ENCODE data around the gene BORCS5. TPM values are rescaled to one million over a fixed set of nuclear protein-coding genes. Genes with fewer than 3 reads are reported as not detected.
A peak's percentile ranks its signal among the peaks of the same experiment; 100 is the strongest.
"Not testable (repeated sequence)": the region's sequence is repeated elsewhere in the genome, so short reads cannot be mapped to it uniquely, and the experiment has no call there.

BORCS5 gene
- total RNA-seq, 1 donor from 2014 or later, result 3.7 TPM

DNA sequence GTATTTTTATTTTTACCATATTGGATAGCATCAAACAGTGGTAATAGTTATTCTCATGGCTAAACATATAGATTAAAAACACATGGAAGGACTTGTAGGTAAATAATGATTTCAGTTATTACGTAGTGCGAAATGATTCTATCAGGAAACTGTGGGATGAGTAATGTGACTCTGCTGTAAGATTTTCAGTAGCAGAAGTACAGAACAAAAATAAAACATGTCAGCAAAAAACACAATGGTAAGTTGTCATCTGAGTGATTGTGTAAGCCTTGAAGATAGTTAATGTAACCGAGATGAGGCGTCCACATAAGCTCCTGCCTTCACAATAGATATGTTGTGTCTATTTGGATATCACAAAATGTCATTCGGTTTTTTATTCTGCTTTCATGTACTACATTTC lies 99.8 kb downstream of the BORCS5 start:
- peak in 1 of 2 donors; percentile 75 for DNase-seq (ENCODE audit: low read depth in 2 of 2)

DNA sequence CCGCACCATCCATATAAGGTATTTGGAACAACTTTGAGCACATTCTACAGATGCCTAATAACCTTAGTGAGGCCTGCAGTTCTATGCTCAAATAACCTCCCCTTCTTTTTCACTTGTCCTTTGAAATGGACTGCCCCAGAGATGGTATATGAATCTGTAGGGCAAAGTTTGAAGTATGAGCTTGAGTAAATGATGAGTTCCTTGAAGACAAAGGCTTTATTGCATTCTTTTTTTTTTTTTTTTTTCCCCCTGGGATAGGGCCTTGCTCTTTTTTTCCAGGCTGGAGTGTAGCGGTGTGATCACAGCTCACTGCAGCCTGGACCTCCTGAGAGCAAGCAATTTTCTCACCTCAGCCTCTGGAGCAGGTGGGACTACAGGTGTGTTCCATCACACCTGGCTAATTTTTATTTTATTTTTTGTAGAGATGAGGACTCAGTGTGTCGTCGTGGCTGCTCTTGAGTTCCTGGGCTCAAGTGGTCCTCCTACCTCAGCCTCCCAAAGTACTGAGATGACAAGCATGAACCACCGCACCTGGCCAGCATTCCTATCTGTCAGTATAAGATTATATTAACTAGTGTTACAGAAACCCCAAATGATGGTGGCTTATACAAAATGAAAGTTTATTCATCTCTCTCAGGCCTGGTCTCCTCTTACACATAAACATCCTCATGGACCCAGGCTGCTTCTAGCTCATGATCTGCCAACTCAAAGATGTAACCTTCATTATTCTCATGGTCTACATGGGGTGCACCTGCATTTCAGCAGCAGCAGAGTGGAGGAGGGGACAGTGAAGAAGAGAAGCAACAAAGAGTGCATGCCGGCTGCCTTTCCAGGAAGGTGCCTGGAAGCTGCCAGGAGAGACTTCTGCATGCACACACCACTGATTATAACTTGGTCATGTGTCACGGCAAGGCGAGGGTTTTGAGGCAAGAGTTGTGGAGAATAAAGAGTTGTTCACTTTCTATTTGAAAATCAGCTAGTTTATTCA lies 104.4 kb downstream of the BORCS5 start:
- DNase-seq (ENCODE audit: low read depth in 2 of 2), result no peak

DNA sequence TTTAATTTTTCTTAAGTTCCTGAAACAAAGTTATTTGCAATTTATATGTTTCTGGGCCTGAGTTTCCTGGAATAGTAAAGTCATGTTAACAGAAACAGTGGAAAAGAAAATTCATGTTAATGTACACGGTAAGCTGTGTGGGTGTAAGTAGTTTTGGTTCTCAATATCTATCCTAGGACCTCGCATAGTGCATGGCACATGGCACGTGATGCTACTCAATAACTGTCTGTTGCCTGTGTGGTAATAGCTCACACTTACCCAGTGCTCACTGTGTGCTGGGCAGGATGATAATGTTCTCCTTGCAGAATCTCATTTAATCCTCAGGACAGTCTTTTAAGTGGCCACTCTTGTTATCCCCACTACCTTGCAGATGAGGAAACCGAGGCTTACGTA lies 105.0 kb downstream of the BORCS5 start:
- no peak for DNase-seq (ENCODE audit: low read depth in 2 of 2)

DNA sequence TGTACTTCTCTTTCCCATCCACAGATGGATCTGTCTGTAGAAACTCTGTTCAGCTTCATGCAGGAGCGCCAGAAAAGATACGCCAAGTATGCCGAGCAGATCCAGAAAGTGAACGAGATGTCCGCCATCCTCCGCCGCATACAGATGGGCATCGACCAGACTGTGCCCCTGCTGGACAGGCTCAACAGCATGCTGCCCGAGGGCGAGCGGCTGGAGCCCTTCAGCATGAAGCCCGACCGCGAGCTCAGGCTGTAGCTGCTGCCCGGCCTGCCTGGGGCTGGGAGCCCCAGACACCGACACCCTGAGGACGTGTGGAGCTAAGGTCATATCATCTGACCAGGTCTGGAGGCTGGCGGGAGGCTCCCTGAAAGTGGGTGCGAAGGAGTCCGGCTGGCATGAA lies 108.6 kb downstream of the BORCS5 start:
- DNase-seq (ENCODE audit: low read depth in 2 of 2), result no peak

DNA sequence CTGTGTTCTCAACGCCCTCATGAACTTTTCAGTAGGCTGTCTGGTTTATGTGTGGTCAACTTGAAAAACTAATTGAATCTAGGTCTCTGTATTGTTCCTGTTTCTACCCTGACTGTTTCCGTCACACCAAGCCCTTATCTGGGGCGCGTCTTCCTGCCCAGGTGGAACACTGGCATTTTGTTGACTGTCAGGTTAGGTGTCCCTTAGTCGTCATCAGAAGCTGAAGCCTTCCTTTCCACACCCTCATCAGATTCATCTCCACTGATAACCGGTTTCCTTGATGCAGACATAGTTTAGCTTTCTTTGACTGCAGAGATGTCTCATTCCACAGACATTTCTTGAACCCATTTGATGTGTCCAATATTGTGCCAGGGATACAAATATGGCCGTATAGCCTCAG lies 109.3 kb downstream of the BORCS5 start:
- DNase-seq (ENCODE audit: low read depth in 2 of 2), result no peak

DNA sequence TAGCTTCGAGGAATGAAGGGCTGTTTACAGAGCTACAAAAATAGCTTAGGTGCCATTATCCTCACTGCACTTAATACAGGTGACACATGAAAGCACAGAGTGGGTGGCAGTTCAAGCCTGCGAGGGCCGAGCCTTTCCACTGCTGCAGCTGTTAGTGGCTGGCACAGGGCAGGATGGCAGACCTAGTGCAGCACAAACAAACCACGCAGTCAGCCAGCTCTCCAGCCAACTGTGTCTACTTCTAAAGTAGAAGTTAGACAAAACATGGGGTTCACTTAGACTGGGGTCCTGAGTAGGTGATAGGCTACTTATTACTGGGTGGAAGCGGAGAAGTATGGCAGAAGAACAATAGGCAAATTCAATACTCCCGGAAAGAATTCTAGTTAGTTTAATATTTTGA lies 110.4 kb downstream of the BORCS5 start:
- no peak for DNase-seq (ENCODE audit: low read depth in 2 of 2)

DNA sequence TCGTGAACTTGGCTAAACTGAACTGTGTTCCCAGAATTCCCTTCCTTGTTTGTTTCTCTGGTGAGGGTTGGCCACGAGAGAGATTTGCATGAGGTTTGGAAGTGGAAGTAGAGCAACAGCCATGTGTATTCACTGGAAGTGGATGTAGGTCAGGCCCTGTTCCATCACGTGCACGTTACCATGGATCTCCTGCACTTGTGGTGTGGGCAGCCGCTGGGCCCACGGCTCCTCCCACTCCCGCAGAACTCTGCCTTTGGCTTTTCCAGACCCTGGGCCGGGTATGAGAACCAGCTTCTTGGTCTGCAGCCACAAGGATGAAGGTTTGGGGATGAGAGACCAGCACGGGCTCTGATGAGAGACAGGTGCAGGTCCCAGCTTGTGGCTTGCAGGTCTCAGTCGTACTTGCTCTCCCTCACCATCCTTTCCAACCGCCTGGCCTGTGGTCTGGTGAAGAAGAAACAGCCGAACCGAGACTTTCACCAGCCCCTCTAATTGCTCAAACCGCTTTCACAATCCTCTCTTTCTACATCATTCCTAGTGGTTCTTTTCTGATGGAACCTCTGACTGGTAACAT lies 110.9 kb downstream of the BORCS5 start:
- no peak for DNase-seq (ENCODE audit: low read depth in 2 of 2)

DNA sequence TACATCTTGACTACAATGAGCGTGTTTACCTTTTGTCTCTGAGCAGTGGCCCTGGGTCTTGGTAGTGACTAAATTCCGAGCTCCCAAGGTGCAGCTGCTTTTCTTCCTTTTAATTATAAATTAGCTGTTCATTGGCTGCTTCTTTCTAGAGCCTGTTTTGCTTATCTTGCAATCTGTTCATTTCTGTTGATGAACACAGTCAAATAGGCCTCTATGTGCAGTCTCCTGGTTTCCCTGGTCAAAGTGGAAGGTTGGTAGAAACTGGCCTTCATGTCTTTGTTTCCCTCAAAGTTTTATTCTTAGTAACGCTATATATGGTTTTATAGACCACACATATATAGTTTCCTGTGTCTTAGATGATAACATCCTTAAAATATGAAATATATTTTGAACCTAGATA lies 111.7 kb downstream of the BORCS5 start:
- no peak for DNase-seq (ENCODE audit: low read depth in 2 of 2)

DNA sequence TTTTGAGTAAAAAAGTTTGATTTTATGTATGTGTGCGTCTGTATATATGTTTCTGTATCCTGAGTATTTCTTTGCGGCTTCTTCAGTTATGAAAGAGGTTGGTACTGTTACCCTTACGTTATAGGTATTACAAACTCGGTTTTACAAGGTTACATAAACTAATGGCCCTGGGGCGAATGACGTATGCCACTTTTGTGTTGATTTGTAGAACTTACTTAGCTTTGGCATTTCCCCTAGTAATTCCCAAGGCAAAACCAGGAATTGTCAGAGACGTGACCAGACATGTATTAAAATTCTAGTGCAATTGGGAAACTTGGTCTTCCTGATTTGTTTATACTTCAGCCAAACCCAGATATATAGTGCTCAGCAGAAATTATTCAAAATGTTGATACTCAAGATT lies 112.5 kb downstream of the BORCS5 start:
- DNase-seq (ENCODE audit: low read depth in 2 of 2), result no peak

DNA sequence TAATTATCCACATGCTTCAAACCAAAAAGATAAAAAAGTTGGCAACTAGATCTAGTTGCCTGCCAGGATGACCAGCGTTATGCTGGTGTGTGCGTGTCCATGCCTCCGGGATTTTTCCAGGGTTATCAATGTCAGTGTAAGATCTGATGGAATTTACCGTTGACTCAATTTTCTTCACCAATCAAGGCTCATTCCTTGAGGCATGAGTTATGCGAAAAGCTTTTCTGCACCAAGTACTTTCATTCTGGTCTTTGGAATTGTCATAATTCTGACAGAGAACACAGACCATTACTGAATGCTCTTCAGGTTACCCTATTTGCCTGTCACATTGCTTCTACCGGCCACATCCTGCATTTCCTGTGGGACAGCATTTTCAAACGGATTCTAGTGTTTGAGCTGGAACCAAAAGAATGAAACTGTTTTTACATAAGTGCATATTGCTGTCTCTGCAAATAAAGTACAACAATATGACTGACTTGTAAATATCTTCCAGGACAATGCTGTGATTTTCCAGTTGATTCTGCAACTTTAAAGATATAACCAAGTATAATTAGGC lies 114.0 kb downstream of the BORCS5 start:
- DNase-seq (ENCODE audit: low read depth in 2 of 2), result peak in 1 of 2 donors; percentile 22

DNA sequence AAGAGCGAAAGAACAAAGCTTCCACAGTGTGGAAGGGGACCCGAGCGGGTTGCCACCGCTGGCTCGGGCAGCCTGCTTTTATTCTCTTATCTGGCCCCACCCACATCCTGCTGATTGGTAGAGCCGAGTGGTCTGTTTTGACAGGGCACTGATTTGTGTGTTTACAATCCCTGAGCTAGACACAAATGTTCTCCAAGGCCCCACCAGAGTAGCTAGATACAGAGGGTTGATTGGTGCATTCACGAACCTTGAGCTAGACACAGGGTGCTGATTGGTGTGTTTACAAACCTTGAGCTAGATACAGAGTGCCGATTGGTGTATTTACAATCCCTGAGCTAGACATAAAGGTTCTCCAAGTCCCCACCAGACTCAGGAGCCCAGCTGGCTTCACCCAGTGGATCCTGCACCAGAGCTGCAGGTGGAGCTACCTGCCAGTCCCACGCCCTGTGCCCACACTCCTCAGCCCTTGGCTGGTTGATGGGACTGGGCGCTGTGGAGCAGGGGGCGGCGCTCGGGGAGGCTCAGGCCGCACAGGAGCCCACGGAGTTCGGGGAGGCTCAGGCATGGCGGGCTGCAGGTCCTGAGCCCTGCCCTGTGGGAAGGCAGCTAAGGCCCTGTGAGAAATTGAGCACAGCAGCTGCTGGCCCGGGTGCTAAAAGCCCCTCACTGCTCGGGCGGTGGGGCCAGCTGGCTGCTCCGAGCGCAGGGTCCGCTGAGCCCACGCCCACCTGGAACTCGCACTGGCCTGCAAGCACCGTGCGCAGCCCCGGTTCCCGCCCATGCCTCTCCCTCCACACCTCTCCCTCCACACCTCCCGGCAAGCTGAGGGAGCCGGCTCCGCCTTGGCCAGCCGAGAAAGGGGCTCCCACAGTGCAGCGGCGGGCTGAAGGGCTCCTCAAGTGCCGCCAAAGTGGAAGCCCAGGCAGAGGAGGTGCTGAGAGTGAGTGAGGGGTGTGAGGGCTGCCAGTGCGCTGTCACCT lies 115.4 kb downstream of the BORCS5 start:
- DNase-seq (ENCODE audit: low read depth in 2 of 2), result not testable (repeated sequence)

DNA sequence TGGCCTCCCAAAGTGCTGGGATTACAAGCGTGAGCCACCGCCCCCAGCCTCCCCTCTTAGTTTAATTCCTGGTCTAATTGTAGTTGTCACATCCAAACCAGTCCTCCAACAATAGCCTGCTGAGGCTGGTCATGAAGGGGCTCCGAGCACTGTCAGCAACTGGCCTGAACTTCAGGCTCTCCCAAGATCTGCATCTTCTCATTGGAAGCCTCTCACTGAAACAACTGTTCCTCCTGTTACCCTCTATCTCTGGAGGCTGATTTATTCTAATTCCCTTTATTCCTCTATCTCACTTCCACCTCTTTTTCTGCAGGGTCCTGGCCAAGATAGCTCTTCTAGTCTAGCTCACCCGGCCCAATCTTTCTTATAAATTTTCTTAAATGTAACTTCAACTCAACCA lies 116.3 kb downstream of the BORCS5 start:
- no peak for DNase-seq (ENCODE audit: low read depth in 2 of 2)

DNA sequence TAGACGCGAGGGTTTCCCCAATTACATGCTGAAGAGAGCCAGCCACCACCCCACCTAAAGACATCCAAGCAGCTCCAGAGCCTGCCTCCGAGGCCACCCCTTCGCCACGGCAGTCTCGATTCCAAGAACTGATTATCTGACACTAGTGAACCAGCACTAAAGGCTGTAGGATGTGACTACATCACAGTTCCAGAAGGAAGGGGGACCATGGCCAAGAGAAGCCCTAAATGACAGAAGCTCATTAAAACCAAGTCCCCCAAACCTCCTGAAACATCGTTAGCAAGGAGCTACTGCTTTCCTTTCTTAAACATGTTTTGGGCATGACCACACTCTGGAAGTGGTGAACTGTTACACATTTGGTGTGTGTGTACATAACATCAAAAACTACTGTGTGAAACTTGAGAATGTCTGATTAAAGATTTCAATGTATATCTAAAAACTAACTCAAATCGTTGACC lies 117.6 kb downstream of the BORCS5 start:
- DNase-seq (ENCODE audit: low read depth in 2 of 2), result no peak

DNA sequence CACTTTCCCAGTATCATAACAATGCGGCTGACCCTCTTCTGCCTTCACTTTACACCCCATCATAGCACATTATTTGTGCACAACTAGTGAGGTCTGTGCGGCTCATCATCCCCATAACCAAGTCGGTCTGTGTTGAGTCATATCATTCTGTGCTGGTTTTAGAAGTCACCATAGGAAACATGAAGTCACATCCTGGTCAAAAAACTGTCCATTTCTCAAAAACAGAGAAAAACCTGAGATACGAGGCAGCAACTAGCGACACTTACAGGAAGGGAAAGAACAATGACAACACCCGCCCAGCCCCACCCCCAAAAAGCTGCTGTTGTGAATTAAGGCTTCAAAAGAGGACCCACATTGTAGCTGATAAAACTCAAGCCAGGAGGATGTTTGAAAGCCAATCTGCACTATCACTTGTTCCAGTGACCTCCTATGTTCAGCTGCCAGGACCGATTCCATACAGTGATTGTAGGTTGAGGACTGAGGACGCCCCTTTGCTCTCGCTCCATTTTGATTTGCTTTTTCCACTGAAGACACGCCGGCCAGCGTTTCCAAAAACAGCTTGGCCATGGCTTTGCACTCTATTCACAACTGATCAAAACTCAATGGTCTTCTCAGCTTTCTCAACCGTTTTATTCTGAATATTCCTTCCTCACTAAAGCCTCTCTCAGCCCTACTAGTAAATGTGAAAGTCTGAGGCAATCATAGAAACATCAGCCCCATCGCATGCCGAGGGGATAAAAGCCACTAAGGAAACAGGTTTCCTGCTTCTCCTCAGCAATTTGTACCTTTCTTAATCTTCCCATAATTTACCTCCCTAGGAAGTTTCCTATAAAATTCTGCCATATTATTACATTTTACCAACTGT lies 118.3 kb downstream of the BORCS5 start:
- DNase-seq (ENCODE audit: low read depth in 2 of 2), result peak; percentile 71 to 86

DNA sequence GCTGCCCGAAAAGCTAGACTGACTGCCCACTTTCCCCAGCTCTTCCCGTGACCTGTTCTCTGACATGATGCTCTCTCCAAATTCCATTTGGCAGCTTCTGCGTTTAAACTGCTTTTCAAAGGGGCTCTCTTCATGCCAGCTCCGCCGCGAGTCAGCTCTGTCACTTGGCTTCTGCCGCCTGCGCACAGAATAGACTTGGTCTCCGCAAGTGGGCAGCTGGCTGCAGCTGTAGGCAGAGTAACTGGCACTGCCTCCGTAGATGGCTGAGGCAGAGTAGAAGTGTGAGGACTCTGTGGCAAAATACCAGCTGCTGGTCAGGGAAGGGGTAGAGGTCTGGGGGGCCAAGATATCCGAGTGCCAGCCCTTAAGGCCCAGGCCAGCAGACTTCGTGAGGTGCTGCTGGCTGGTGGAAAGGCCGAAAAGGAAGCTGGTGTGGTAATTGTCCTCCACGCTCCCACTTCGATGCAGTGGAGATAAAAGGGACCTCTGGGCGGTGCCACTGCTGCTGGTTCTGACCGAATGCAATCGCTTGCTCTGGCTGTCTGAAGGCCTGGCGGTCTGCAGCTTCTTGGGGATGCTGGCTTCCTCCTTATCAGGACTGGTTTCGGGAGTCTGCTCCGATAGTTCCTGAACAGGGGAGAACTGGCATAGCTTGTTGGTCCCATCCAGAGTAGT lies 120.1 kb downstream of the BORCS5 start:
- no peak for DNase-seq (ENCODE audit: low read depth in 2 of 2)

DNA sequence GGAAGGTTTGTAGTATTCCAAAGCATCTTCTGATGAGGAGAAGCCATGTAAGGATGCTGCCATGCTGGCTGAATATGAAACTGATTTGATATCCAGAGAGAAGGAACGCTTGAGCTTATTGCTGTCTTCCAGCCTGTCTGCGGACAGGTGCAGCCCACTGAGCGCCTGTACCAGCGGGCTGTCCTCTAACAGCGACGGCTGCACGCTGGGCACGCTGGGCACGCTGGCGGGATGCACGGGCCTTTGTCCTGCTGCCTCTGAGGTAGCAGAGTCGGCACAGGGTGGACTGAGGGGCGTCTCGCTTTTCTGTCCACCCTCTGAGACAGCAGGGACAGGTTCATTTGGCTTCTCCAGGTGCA lies 120.6 kb downstream of the BORCS5 start:
- DNase-seq (ENCODE audit: low read depth in 2 of 2), result no peak

DNA sequence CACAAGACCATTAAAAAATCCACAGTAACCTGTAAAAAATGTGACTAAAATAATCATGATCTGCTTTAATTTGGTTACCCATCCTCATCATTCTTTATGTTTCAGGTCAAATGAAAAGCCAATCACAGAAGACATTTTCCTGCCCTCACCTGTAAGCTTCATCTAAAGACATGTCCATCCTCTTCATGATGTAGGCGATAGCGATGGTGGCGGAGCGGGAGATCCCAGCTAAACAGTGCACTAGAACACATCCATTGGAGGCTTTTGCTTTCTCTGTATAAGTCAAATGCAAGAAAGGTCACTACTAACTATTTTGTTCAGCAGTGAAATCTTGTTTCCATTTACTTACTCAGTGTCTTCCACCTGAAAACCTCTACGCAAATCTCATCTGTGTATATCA lies 123.2 kb downstream of the BORCS5 start:
- DNase-seq (ENCODE audit: low read depth in 2 of 2), result no peak

DNA sequence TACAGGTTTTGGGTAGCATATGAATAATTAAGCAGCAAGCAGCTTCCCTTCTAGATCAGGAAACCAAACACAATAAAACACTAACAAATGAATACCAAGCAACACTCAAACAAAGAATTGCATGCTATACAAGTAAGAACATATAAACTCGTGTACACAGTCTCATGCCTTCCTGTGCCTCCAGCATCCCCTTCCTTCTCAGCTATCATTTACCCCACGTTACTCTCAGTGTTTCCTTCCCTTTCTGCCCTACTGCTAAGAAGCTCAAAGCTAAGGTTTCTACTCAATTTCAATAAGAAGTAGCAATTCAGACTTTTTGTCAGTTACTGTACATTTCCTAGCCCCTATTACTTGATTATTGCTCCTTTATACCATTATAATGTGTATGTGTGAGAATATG lies 124.8 kb downstream of the BORCS5 start:
- DNase-seq (ENCODE audit: low read depth in 2 of 2), result peak in 1 of 2 donors; percentile 51

DNA sequence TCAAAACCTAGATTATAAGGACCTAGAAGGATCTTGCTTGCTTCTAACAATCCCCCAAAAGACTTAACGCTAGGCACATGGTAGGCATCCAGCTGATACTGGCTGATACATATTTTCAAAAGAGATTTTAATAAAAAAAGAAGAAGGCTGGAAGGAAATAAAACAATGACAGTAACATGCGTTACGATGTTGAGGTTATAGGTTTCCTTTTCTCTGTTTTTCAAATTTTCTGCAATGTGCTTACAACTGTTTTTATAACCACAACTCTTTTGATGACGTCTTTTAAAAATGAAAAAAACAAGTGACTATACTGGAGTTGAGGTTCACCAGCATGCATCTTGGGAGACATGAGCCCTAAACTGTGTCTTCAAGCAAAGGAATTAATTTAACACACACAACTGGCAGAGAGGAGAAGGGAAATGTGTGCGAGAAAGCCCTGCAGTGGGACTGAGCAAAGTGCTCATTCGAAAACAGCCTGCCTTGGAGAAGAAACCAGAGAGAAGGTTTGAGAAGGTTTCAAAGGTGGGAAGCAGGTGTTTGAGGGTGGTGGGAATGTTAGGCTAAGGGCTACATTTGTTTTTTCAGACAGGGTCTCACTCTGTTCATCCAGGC lies 125.4 kb downstream of the BORCS5 start:
- DNase-seq (ENCODE audit: low read depth in 2 of 2), result no peak

All from dermis microvascular lymphatic vessel endothelial cell (primary cell).